SK-N-SH (cell line): ENCODE results near the gene SIRT3. TPM values are rescaled to one million over a fixed set of nuclear protein-coding genes. Genes with fewer than 3 reads are reported as not detected.

Experiments used
- CTCF ChIA-PET: fragments of 300-600, 350-600 bp; formaldehyde crosslinking; extraction: SDS; loops from one replicate; lab custom pipeline; 2021; lab: Yijun Ruan, JAX
- POLR2A ChIA-PET: fragments of 350-600 bp; sonication (Branson Sonifier 250); formaldehyde crosslinking; extraction: SDS; loops from one replicate; lab custom pipeline; 2020; ENCODE audit warnings: antibody characterized with exemption, inconsistent platforms; lab: Yijun Ruan, JAX
- DNase-seq: peaks from one replicate; pipeline ENCODE4 v3.0.0; 2012
- H2AFZ ChIP-seq: fragments of 200-600 bp; sonication (generic); 2 replicates; pipeline ENCODE4 v1.8.1; 2016; ENCODE audit warnings: antibody characterized with exemption, mild to moderate bottlenecking, low read depth
- H3F3A ChIP-seq: fragments of 200-600 bp; sonication (generic); replicated peaks from 2 replicates; pipeline ENCODE3; 2016; ENCODE audit warnings: antibody characterized with exemption, mild to moderate bottlenecking; ENCODE audit not compliant: insufficient read depth
- H3K27ac ChIP-seq, 2 experiments: fragments of 200-500 bp in 1 of 2; fragments of 200-600 bp in 1 of 2; sonication (Bioruptor generic) in 1 of 2; sonication (generic), shearing (Covaris generic) in 1 of 2; 2 replicates each; pipeline versions ENCODE4 v1.5.1 to v1.6.1; 2014 to 2016; ENCODE audit warnings: low read depth in 2 of 2, inconsistent platforms in 1 of 2, low read length in 1 of 2, mild to moderate bottlenecking in 1 of 2, mixed read lengths in 1 of 2
- H3K27me3 ChIP-seq: fragments of 200-600 bp; sonication (generic), shearing (Covaris generic); 2 replicates; pipeline ENCODE4 v1.6.1; 2016; ENCODE audit warnings: mixed run types; ENCODE audit not compliant: insufficient read depth
- H3K36me3 ChIP-seq, 2 experiments: fragments of 200-500 bp in 1 of 2; fragments of 200-600 bp in 1 of 2; sonication (Bioruptor generic) in 1 of 2; sonication (generic) in 1 of 2; replicated peaks in 1 of 2; 2 replicates each; pipeline versions ENCODE3 to v1.5.1; 2014 to 2016; ENCODE audit warnings: low read length in 1 of 2, mild to moderate bottlenecking in 1 of 2; ENCODE audit not compliant: insufficient read depth in 2 of 2, control insufficient read depth in 1 of 2
- H3K4me1 ChIP-seq, 2 experiments: fragments of 200-500 bp in 1 of 2; fragments of 200-600 bp in 1 of 2; sonication (Bioruptor generic) in 1 of 2; sonication (generic), shearing (Covaris generic) in 1 of 2; 2 replicates each; pipeline versions ENCODE4 v1.5.1 to v1.6.1; 2014 to 2016; ENCODE audit warnings: low read depth in 1 of 2, low read length in 1 of 2, mixed run types in 1 of 2; ENCODE audit not compliant: insufficient read depth in 2 of 2, control insufficient read depth in 1 of 2
- H3K4me2 ChIP-seq: fragments of 200-600 bp; sonication (generic), shearing (Covaris generic); 2 replicates; pipeline ENCODE4 v1.6.1; 2017; ENCODE audit warnings: mixed run types
- H3K4me3 ChIP-seq, 2 experiments: fragments of 200-500 bp in 1 of 2; fragments of 200-600 bp in 1 of 2; sonication (Bioruptor generic) in 1 of 2; sonication (generic), shearing (Covaris generic) in 1 of 2; 2 replicates each; pipeline versions ENCODE4 v1.5.1 to v1.8.1; 2014 to 2016; ENCODE audit warnings: low read depth in 2 of 2, inconsistent platforms in 1 of 2, low read length in 1 of 2, mild to moderate bottlenecking in 1 of 2, mixed read lengths in 1 of 2, moderate library complexity in 1 of 2
- H3K79me2 ChIP-seq: fragments of 200-600 bp; sonication (generic); 2 replicates; pipeline ENCODE4 v1.8.1; 2017; ENCODE audit warnings: mild to moderate bottlenecking; ENCODE audit not compliant: insufficient read depth
- H3K9ac ChIP-seq: fragments of 200-600 bp; sonication (generic); 2 replicates; pipeline ENCODE4 v1.6.1; 2017; ENCODE audit warnings: mixed run types
- H3K9me2 ChIP-seq: fragments of 200-600 bp; sonication (generic); 2 replicates; pipeline ENCODE4 v1.6.1; 2017; ENCODE audit warnings: mixed run types
- H3K9me3 ChIP-seq: fragments of 200-600 bp; sonication (generic); 2 replicates; pipeline ENCODE4 v1.6.1; 2017; ENCODE audit warnings: mixed run types, mild to moderate bottlenecking, moderate library complexity
- H4K20me1 ChIP-seq: fragments of 200-600 bp; sonication (generic); 2 replicates; pipeline ENCODE4 v1.6.1; 2017; ENCODE audit warnings: mild to moderate bottlenecking, mixed run types; ENCODE audit not compliant: insufficient read depth
- CHD2 ChIP-seq: fragments of 150-350 bp; IDR thresholded peaks from 2 replicates; pipeline ENCODE4 v1.6.1; 2018; ENCODE audit warnings: low read length; ENCODE audit not compliant: partially characterized antibody
- EP300 ChIP-seq, 2 experiments: IDR thresholded peaks; 2 replicates each; pipeline versions ENCODE4 v1.4.0 to v1.6.1; 2012; ENCODE audit warnings: borderline replicate concordance in 1 of 2, low read depth in 1 of 2, low read length in 1 of 2
- EZH2phosphoT487 ChIP-seq: fragments of 200-600 bp; sonication (generic); IDR thresholded peaks from 2 replicates; pipeline ENCODE4 v1.6.1; 2017; ENCODE audit warnings: low read depth, mixed run types, mild to moderate bottlenecking, antibody characterized with exemption, moderate library complexity, borderline replicate concordance
- FOSL2 ChIP-seq: IDR thresholded peaks from 2 replicates; pipeline ENCODE4 v1.4.0; 2012; ENCODE audit warnings: low read depth, mild to moderate bottlenecking, moderate library complexity, borderline replicate concordance
- FOXJ3 ChIP-seq: sonication (generic); formaldehyde crosslinking; IDR thresholded peaks from 2 replicates; pipeline ENCODE4 v1.5.1; 2020; ENCODE audit warnings: mild to moderate bottlenecking, missing genetic modification reagents
- GATA2 ChIP-seq: sonication (generic); formaldehyde crosslinking; IDR thresholded peaks from 2 replicates; pipeline ENCODE4 v1.5.0; 2020; ENCODE audit warnings: mild to moderate bottlenecking, missing genetic modification reagents
- JUND ChIP-seq: IDR thresholded peaks from 2 replicates; pipeline ENCODE4 v1.4.0; 2012
- NFIC ChIP-seq: IDR thresholded peaks from 2 replicates; pipeline ENCODE4 v1.4.0; 2012; ENCODE audit warnings: borderline replicate concordance
- POLR2AphosphoS5 ChIP-seq: IDR thresholded peaks from 2 replicates; pipeline ENCODE4 v1.6.1; 2012; ENCODE audit warnings: low read depth, low read length
- RAD21 ChIP-seq: IDR thresholded peaks from 2 replicates; pipeline ENCODE4 v1.6.1; 2012; ENCODE audit warnings: mild to moderate bottlenecking, low read length
- SIN3A ChIP-seq: IDR thresholded peaks from 2 replicates; pipeline ENCODE4 v1.6.1; 2012; ENCODE audit warnings: low read depth, mild to moderate bottlenecking, low read length, moderate library complexity, borderline replicate concordance
- TCF12 ChIP-seq: IDR thresholded peaks from 2 replicates; pipeline ENCODE4 v1.4.0; 2012
- TEAD4 ChIP-seq: IDR thresholded peaks from 2 replicates; pipeline ENCODE4 v1.4.0; 2012; ENCODE audit warnings: mild to moderate bottlenecking, borderline replicate concordance; ENCODE audit not compliant: insufficient read depth
- WGBS: methylation state at CpG from one replicate; pipeline ENCODE4 v1.1.6; 2017; ENCODE audit warnings: low lambda C conversion rate; 5-methylcytosine and 5-hydroxymethylcytosine counted together
- polyA plus RNA-seq, 3 experiments: library from polyadenylated mRNA; depleted of rRNA; stranded (reverse); fragments of >200 nt; gene quantifications; 2 replicates each; pipeline ENCODE4 v1.2.3, GENCODE V29; 2012
- TF ChIP-seq, protein P1 (sequence below): IDR thresholded peaks from 2 replicates; pipeline ENCODE4 v1.4.0; 2012; ENCODE audit warnings: low read depth, borderline replicate concordance
- TF ChIP-seq, protein P2 (sequence below): fragments of 200-600 bp; sonication (generic); IDR thresholded peaks from 2 replicates; pipeline ENCODE4 v1.6.1; 2017; ENCODE audit warnings: antibody characterized with exemption, mild to moderate bottlenecking, moderate library complexity
- TF ChIP-seq, protein P3 (sequence below): IDR thresholded peaks from 2 replicates; pipeline ENCODE4 v1.4.0; 2012; ENCODE audit warnings: low read depth, borderline replicate concordance
- TF ChIP-seq, protein P4 (sequence below): fragments of 150-350 bp; IDR thresholded peaks from 2 replicates; pipeline ENCODE4 v1.6.1; 2016; ENCODE audit warnings: mild to moderate bottlenecking, low read depth, low read length
- TF ChIP-seq, protein P5 (sequence below): fragments of 150-350 bp; IDR thresholded peaks from 2 replicates; pipeline ENCODE4 v1.6.1; 2017; ENCODE audit warnings: antibody characterized with exemption, low read length, low read depth, borderline replicate concordance
- TF ChIP-seq, protein P6 (sequence below): IDR thresholded peaks from 2 replicates; pipeline ENCODE4; 2012

SIRT3 gene
- polyA plus RNA-seq, 1 of the 3 experiments (the other 2 are of a cell fraction): 34.4 TPM

DNA sequence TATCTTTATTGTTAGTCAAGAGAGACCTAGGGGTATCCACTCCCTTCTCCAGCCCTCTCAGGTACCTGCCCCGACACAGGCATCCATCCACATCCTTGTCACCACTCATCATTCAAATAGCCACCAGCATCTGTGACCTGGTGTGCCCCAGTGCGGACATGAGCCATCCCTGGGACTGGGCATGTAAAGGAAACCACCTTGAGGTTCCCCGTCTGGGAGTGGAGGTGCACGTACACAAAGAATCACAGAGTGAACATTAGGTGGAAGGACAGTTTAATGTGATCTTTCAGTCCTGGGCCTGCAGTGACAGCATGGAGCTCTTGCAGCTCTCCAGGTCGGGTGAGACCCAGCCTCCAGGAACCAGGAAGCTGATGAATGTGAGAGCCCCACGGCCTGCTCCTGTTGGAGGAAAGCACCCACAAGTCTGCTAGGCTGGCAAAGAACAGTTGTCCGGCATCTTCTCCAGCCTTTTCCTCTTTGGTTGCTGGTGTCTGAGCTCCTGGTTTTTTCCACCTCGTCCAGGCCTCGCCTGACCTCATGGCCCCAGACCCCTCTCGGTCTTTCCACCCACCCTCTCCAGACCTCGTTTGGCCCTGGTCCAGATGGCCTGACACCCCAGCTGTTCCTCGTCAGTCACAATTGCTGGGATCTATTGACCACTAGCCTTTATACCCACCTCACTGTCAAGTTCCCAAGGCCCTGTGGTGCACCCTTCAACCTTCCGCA lies 17.2 kb upstream of the SIRT3 start:
- H3F3A ChIP-seq: peaks cover 14% of the 10 kb centered on the region
- H2AFZ ChIP-seq: no peak overlapping the region
- ChIA-PET CTCF (interaction anchor here (2.9 to 3.4 kb wide), 2 partner anchors 21 to 27 kb away, joined by 8 to 16 read pairs; partner anchors contain the start of gene NLRP6), POLR2A (interaction anchor here (0.6 kb wide), 1 partner anchor 338 kb away, joined by 3 read pairs; no protein-coding TSS in a partner anchor)
- 92% methylated on average over 11 of the region's 13 CpGs for WGBS
- no peaks in the 10 kb centered on the region for H3K27me3 ChIP-seq
- no peaks in the 10 kb centered on the region for H4K20me1 ChIP-seq
- H3K4me3 ChIP-seq: no peak overlapping the region
- H3K4me1 ChIP-seq: no peaks in the 10 kb centered on the region
- H3K36me3 ChIP-seq: peaks cover 25 to 51% of the 10 kb centered on the region in 2 experiments
- H3K9me3 ChIP-seq: no peaks in the 10 kb centered on the region
- no peak for DNase-seq
- no peak overlapping the region for H3K27ac ChIP-seq
- H3K9me2 ChIP-seq: no peaks in the 10 kb centered on the region
- TF ChIP-seq, protein P1, sequence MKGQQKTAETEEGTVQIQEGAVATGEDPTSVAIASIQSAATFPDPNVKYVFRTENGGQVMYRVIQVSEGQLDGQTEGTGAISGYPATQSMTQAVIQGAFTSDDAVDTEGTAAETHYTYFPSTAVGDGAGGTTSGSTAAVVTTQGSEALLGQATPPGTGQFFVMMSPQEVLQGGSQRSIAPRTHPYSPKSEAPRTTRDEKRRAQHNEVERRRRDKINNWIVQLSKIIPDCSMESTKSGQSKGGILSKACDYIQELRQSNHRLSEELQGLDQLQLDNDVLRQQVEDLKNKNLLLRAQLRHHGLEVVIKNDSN: no peak
- no peak for TF ChIP-seq EZH2phosphoT487
- TF ChIP-seq, protein P2, sequence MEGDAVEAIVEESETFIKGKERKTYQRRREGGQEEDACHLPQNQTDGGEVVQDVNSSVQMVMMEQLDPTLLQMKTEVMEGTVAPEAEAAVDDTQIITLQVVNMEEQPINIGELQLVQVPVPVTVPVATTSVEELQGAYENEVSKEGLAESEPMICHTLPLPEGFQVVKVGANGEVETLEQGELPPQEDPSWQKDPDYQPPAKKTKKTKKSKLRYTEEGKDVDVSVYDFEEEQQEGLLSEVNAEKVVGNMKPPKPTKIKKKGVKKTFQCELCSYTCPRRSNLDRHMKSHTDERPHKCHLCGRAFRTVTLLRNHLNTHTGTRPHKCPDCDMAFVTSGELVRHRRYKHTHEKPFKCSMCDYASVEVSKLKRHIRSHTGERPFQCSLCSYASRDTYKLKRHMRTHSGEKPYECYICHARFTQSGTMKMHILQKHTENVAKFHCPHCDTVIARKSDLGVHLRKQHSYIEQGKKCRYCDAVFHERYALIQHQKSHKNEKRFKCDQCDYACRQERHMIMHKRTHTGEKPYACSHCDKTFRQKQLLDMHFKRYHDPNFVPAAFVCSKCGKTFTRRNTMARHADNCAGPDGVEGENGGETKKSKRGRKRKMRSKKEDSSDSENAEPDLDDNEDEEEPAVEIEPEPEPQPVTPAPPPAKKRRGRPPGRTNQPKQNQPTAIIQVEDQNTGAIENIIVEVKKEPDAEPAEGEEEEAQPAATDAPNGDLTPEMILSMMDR: no peak
- TF ChIP-seq, protein P3, sequence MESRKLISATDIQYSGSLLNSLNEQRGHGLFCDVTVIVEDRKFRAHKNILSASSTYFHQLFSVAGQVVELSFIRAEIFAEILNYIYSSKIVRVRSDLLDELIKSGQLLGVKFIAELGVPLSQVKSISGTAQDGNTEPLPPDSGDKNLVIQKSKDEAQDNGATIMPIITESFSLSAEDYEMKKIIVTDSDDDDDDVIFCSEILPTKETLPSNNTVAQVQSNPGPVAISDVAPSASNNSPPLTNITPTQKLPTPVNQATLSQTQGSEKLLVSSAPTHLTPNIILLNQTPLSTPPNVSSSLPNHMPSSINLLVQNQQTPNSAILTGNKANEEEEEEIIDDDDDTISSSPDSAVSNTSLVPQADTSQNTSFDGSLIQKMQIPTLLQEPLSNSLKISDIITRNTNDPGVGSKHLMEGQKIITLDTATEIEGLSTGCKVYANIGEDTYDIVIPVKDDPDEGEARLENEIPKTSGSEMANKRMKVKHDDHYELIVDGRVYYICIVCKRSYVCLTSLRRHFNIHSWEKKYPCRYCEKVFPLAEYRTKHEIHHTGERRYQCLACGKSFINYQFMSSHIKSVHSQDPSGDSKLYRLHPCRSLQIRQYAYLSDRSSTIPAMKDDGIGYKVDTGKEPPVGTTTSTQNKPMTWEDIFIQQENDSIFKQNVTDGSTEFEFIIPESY: no peak
- no peak for TF ChIP-seq CHD2
- no peak for TF ChIP-seq RAD21
- no peak for TF ChIP-seq FOXJ3
- no peak for TF ChIP-seq FOSL2
- no peak for TF ChIP-seq POLR2AphosphoS5
- no peak for TF ChIP-seq SIN3A
- TF ChIP-seq, protein P4, sequence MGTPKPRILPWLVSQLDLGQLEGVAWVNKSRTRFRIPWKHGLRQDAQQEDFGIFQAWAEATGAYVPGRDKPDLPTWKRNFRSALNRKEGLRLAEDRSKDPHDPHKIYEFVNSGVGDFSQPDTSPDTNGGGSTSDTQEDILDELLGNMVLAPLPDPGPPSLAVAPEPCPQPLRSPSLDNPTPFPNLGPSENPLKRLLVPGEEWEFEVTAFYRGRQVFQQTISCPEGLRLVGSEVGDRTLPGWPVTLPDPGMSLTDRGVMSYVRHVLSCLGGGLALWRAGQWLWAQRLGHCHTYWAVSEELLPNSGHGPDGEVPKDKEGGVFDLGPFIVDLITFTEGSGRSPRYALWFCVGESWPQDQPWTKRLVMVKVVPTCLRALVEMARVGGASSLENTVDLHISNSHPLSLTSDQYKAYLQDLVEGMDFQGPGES: no peak
- TF ChIP-seq TEAD4: no peak
- no peak for TF ChIP-seq JUND
- TF ChIP-seq NFIC: no peak
- TF ChIP-seq, protein P5, sequence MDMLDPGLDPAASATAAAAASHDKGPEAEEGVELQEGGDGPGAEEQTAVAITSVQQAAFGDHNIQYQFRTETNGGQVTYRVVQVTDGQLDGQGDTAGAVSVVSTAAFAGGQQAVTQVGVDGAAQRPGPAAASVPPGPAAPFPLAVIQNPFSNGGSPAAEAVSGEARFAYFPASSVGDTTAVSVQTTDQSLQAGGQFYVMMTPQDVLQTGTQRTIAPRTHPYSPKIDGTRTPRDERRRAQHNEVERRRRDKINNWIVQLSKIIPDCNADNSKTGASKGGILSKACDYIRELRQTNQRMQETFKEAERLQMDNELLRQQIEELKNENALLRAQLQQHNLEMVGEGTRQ: no peak
- TF ChIP-seq EP300 (IDR thresholded peaks at IDR 0.05; ENCODE audit: borderline replicate concordance in 1 of 2, low read depth in 1 of 2, low read length in 1 of 2): no peak
- TF ChIP-seq GATA2 (CRISPR knock-in tag): no peak
- TF ChIP-seq, protein P6, sequence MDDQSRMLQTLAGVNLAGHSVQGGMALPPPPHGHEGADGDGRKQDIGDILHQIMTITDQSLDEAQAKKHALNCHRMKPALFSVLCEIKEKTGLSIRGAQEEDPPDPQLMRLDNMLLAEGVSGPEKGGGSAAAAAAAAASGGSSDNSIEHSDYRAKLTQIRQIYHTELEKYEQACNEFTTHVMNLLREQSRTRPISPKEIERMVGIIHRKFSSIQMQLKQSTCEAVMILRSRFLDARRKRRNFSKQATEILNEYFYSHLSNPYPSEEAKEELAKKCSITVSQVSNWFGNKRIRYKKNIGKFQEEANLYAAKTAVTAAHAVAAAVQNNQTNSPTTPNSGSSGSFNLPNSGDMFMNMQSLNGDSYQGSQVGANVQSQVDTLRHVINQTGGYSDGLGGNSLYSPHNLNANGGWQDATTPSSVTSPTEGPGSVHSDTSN: no peak
- TF ChIP-seq TCF12: no peak
- no peaks in the 10 kb centered on the region for H3K79me2 ChIP-seq
- H3K9ac ChIP-seq: no peak overlapping the region
- no peak overlapping the region for H3K4me2 ChIP-seq
